ENCODE data around the gene L3HYPDH. TPM values are rescaled to one million over a fixed set of nuclear protein-coding genes. Genes with fewer than 3 reads are reported as not detected.

Gene L3HYPDH
- total RNA-seq, 1 experiment from 2014 or later = 32.5 TPM

DNA sequence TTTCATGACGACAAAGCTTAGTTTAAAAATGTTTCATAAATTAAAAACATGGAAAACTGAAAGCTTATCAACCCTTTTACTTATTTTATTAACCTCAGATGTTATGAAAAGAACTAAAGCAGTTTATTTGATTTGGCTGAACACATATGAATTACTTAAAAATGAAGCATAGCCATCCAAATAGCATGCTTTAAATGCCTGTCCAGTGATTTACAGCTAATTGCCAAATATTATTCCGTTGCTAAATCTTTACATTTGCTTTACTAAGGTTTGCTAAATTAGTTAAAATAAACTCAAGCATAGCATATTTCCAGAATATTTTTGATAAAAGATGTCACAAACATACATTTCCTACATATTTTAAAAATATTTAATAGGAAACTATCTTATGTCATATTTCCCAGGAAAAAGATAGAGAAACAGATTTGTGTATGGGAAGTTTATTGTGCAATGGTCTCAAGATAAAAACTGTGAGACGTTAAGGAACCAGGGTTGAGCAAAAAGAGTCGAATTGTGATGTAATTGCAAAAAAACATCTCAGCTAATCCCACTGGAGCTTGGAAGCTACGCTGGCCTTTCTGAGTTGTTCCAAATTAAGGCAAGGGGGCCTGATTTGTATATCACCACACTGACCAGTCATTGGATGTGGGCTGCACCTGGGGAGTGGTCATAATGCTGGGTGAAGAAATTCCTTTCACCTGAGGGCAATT is 44.8 kb downstream of the L3HYPDH start:
- CTCF ChIA-PET = interaction anchor here (0.9 to 1.3 kb wide), 3 partner anchors 309 to 313 kb away, joined by 3 to 4 read pairs (median 4); no protein-coding TSS in a partner anchor
- H3K27ac Mint-ChIP-seq (ENCODE audit: low read depth, unreplicated experiment) = peak overlapping the region; percentile 16
- intact Hi-C loops (cut with micrococcal nuclease) = loop anchor here (2.0 kb wide), 1 partner anchor 251 kb away; the partner anchor contains the start of gene DAAM1

DNA sequence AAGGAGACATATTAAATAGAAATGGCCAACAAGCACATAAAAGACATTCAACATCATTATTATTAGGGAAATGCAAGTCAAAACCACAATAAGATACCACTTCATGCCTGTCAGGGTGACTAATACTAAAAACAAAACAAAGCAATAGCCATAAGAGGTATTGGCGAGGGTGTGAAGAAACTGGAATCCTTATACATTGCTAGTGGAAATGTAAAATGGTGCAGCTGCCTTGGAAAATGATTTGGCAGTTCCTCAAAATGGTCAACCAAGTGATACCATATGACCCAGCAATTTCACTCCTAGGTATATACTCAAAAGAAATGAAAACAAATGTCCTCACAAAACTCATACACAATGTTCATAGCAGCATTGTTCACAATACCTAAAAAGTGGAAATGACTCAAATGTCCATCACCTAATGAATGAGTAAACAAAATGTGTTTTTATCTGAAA is 46.0 kb downstream of the L3HYPDH start:
- peaks cover 5% of the 10 kb centered on the region for H3K36me3 Mint-ChIP-seq (ENCODE audit: insufficient read depth, unreplicated experiment)
- peaks cover 15% of the 10 kb centered on the region for H3K4me1 Mint-ChIP-seq (ENCODE audit: insufficient read depth, unreplicated experiment)
- H3K27ac Mint-ChIP-seq (ENCODE audit: low read depth, unreplicated experiment) = peak overlapping the region; percentile 57
- peak; percentile 76 for DNase-seq (ENCODE audit: unreplicated experiment)
- ChIA-PET POLR2A (interaction anchor here (0.6 to 1.9 kb wide), 7 partner anchors 31 to 250 kb away, joined by 3 to 7 read pairs (median 4); partner anchors contain the start of genes JKAMP and L3HYPDH), CTCF (interaction anchor here (1.2 to 1.3 kb wide), 2 partner anchors 310 to 312 kb away, joined by 4 read pairs; no protein-coding TSS in a partner anchor)
- H3K9me3 Mint-ChIP-seq (ENCODE audit: unreplicated experiment) = no peaks in the 10 kb centered on the region
- no TSS peak for BruUV-seq (replicated peaks)
- H3K4me3 Mint-ChIP-seq (ENCODE audit: unreplicated experiment) = no peak overlapping the region
- intact Hi-C loops (cut with micrococcal nuclease) = loop anchor here (2.0 kb wide), 1 partner anchor 249 kb away; the partner anchor contains the start of gene DAAM1
- no peaks in the 10 kb centered on the region for H3K27me3 Mint-ChIP-seq (ENCODE audit: insufficient read depth, unreplicated experiment)
- TF ChIP-seq, protein P1, sequence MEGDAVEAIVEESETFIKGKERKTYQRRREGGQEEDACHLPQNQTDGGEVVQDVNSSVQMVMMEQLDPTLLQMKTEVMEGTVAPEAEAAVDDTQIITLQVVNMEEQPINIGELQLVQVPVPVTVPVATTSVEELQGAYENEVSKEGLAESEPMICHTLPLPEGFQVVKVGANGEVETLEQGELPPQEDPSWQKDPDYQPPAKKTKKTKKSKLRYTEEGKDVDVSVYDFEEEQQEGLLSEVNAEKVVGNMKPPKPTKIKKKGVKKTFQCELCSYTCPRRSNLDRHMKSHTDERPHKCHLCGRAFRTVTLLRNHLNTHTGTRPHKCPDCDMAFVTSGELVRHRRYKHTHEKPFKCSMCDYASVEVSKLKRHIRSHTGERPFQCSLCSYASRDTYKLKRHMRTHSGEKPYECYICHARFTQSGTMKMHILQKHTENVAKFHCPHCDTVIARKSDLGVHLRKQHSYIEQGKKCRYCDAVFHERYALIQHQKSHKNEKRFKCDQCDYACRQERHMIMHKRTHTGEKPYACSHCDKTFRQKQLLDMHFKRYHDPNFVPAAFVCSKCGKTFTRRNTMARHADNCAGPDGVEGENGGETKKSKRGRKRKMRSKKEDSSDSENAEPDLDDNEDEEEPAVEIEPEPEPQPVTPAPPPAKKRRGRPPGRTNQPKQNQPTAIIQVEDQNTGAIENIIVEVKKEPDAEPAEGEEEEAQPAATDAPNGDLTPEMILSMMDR (IDR thresholded peaks at IDR 0.05; ENCODE audit: unreplicated experiment) = no peak

More for the DNA sequence above, 44.8 kb downstream of the L3HYPDH start:
- peak; percentile 46 for DNase-seq (ENCODE audit: unreplicated experiment)
- H3K4me3 Mint-ChIP-seq (ENCODE audit: unreplicated experiment) = no peak overlapping the region
- no TSS peak for BruUV-seq (replicated peaks)
- POLR2A ChIA-PET = interaction anchor here (0.6 to 2.8 kb wide), 10 partner anchors 33 to 310 kb away, joined by 3 to 11 read pairs (median 4); partner anchors contain the start of genes JKAMP and L3HYPDH
- H3K9me3 Mint-ChIP-seq (ENCODE audit: unreplicated experiment) = no peaks in the 10 kb centered on the region
- H3K27me3 Mint-ChIP-seq (ENCODE audit: insufficient read depth, unreplicated experiment) = no peaks in the 10 kb centered on the region
- H3K36me3 Mint-ChIP-seq (ENCODE audit: insufficient read depth, unreplicated experiment) = peaks cover 5% of the 10 kb centered on the region
- peaks cover 15% of the 10 kb centered on the region for H3K4me1 Mint-ChIP-seq (ENCODE audit: insufficient read depth, unreplicated experiment)
- TF ChIP-seq, protein P1 (IDR thresholded peaks at IDR 0.05; ENCODE audit: unreplicated experiment) = no peak

DNA sequence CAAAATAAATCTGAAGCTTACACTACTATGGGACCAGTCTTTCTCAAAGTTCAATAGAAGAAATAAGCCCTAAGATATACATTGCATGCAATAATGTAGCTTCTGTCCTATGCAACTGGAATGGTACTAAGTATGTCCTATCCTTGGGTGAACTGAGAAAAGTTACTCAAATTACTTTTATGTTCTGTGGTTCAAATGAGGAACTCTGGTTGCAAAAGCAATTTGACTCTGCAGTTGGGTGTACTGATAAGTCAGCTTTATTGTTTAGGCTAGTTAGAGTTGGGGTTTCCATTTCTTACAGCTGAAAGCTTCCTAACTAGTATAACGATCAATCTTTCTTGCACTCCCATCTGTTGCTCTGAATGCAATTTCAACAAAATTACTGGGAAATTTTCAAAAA is 48.2 kb downstream of the L3HYPDH start:
- BruUV-seq (replicated peaks) = no TSS peak
- ChIA-PET CTCF (interaction anchor here (0.6 to 0.7 kb wide), 2 partner anchors 8 to 1190 kb away, joined by 4 to 5 read pairs; no protein-coding TSS in a partner anchor), POLR2A (no interaction called here)

DNA sequence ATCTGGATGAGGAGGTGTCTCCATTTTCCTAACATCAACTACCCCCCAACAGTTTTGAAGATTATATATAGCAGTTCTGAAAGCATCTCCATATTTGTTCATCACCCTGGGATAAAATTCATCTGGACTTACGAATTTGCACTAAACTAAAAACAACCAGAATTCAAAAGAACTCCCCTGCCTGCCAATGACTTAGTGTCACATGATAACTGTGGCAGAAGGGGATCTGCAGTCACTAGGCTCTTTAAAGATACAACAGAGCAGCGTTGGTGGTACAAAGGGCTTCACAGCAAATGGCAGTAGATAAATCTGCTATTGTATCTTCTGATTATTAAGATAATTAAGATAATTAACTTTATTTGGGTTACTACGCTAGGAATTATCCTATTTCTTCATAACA is 49.1 kb downstream of the L3HYPDH start:
- Mint-ChIP-seq H3K27ac (ENCODE audit: low read depth, unreplicated experiment) (no peak overlapping the region), H3K27me3 (ENCODE audit: insufficient read depth, unreplicated experiment) (no peaks in the 10 kb centered on the region), H3K9me3 (ENCODE audit: unreplicated experiment) (no peaks in the 10 kb centered on the region), H3K4me3 (ENCODE audit: unreplicated experiment) (no peak overlapping the region), H3K4me1 (ENCODE audit: insufficient read depth, unreplicated experiment) (peaks cover 21% of the 10 kb centered on the region), H3K36me3 (ENCODE audit: insufficient read depth, unreplicated experiment) (peaks cover 12% of the 10 kb centered on the region)
- BruUV-seq (replicated peaks) = no TSS peak
- POLR2A ChIA-PET = no interaction called here
- intact Hi-C loops (cut with micrococcal nuclease) = no loop called here
- TF ChIP-seq, protein P1 (IDR thresholded peaks at IDR 0.05; ENCODE audit: unreplicated experiment) = no peak
- DNase-seq (ENCODE audit: unreplicated experiment) = no peak
- CTCF ChIA-PET = interaction anchor here (0.6 to 0.7 kb wide), 3 partner anchors 74 to 1190 kb away, joined by 3 to 4 read pairs (median 3); no protein-coding TSS in a partner anchor

More for the DNA sequence above, 48.2 kb downstream of the L3HYPDH start:
- peaks cover 21% of the 10 kb centered on the region for H3K4me1 Mint-ChIP-seq (ENCODE audit: insufficient read depth, unreplicated experiment)
- H3K27ac Mint-ChIP-seq (ENCODE audit: low read depth, unreplicated experiment) = no peak overlapping the region
- peaks cover 12% of the 10 kb centered on the region for H3K36me3 Mint-ChIP-seq (ENCODE audit: insufficient read depth, unreplicated experiment)
- TF ChIP-seq, protein P1 (IDR thresholded peaks at IDR 0.05; ENCODE audit: unreplicated experiment) = no peak
- intact Hi-C loops (cut with micrococcal nuclease) = no loop called here
- no peaks in the 10 kb centered on the region for H3K27me3 Mint-ChIP-seq (ENCODE audit: insufficient read depth, unreplicated experiment)
- no peaks in the 10 kb centered on the region for H3K9me3 Mint-ChIP-seq (ENCODE audit: unreplicated experiment)
- no peak overlapping the region for H3K4me3 Mint-ChIP-seq (ENCODE audit: unreplicated experiment)
- no peak for DNase-seq (ENCODE audit: unreplicated experiment)

All from MCF 10A (cell line).